A172 (cell line): Measurements from ENCODE around the gene CFAP53. TPM values are rescaled to one million over a fixed set of nuclear protein-coding genes. Genes with fewer than 3 reads are reported as not detected.
"Not testable (repeated sequence)": the region's sequence is repeated elsewhere in the genome, so short reads cannot be mapped to it uniquely, and the experiment has no call there.

Experiments
- DNase-seq: peaks from one replicate; pipeline ENCODE4 v3.0.0-alpha.2; 2015; ENCODE audit warnings: low spot score
- total RNA-seq: library from RNA; depleted of rRNA; stranded (reverse); fragments of >200 nt; shearing (Covaris generic); gene quantifications from 2 replicates; pipeline ENCODE4 v1.2.3, GENCODE V29; 2014

Gene CFAP53
- total RNA-seq, 1 experiment from 2014 or later, result 0.86 TPM

- no peak for DNase-seq
Observed at GRCh38 chr18:50272568-50272967, 6.3 kb upstream of the CFAP53 start.

DNA sequence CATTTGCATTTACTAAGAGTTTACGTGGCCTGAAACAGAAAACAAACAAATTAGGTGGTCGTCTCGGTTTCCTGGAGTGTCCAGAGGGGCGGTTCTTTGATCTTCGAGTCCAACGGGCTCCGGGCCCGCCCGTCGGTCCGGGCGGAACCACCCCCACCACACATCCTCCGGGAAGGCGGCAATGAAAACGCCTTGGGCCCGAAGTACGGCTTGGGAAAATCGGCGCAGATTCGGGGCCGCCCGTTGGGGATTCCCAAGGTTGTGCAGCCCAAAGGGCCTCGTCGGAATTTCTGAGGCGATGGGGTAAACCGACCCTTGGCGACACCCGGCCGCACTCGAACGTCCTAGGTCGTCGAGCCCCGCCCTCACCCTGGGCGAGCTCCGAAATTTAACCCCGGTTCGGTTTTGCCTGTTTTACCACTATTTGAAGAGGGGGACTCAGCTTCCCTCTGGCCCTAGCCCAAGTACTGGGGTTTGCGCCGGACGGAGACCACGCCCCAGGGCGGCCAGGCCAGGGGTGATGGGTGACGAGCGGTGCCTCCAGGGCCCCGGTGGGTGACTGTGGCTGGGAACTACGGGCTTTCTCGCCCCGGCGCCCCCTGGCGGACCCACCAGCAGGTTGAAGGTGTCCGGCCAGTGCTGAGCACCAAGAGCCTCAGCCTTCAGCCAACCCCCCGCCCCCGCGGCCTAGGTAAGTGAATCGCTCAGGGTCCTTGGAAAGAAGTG is 1.9 kb upstream of the CFAP53 start:
- DNase-seq, result no peak

- no peak for DNase-seq
Observed at GRCh38 chr18:50262977-50263376, 3.3 kb downstream of the CFAP53 start.

DNA sequence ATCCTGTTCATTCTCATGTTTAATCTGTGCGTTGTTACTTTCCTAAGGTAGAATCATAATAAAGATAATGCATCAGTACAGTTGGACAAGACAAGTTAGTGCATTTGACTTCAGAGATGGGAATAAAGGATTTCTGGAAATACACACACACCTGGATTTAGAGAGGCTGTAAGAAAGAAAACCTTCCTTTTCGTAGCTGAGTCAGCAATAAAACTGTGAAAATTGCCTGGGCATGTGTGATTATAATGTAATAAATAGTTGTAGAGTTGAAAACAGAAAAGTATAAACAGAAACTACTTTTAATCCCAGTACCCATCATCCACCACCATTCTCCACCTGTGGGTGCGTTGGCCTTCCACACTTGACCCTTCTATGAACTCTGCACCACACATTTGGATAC is 15.4 kb downstream of the CFAP53 start:
- no peak for DNase-seq

GRCh38 chr18:50249576-50249975 is 16.7 kb downstream of the CFAP53 start:
- no peak for DNase-seq

- no peak for DNase-seq
Observed at GRCh38 chr18:50247561-50247960, 18.7 kb downstream of the CFAP53 start.

DNA sequence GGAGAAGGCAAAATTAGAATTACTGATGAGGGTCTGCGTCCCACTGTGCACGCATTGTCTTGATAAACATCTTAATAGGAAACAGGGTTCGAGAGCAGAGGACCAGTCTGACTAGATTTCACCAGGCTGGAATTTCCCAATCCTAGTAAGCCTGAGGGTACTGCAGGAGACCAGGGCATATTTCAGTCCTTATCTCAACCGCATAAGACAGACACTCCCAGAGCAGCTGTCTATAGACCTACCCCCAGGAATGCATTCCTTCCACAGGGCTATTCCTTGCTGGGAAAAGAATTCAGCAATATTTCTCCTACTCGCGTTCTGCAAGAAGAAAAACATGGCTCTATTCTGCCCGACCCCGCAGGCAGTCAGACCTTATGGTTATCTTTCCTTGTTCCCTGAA is 24.5 kb downstream of the CFAP53 start:
- not testable (repeated sequence) for DNase-seq

GRCh38 chr18:50240080-50240563 is 26.2 kb downstream of the CFAP53 start:
- DNase-seq, result peak; percentile 39

GRCh38 chr18:50232419-50232818 is 33.9 kb downstream of the CFAP53 start:
- DNase-seq, result no peak

GRCh38 chr18:50231621-50232020 is 34.7 kb downstream of the CFAP53 start:
- DNase-seq, result no peak

DNA sequence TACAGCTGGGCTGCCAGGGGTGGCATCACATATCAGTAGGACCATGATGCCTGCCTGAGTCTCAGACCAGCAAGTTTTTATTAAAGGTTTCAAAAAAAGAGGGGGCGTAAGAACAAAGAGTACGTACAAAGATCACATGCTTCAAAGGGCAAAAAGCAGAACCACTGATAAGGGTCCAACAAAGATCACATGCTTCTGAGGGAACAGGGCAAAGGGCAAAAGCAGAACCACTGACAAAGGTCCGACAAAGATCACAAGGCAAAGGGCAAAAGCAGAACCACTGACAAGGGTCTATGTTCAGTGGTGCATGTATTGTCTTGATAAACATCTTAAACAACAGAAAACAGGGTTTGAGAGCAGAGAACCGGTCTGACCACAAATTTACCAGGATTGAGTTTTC is 46.0 kb downstream of the CFAP53 start:
- DNase-seq, result not testable (repeated sequence)

DNA sequence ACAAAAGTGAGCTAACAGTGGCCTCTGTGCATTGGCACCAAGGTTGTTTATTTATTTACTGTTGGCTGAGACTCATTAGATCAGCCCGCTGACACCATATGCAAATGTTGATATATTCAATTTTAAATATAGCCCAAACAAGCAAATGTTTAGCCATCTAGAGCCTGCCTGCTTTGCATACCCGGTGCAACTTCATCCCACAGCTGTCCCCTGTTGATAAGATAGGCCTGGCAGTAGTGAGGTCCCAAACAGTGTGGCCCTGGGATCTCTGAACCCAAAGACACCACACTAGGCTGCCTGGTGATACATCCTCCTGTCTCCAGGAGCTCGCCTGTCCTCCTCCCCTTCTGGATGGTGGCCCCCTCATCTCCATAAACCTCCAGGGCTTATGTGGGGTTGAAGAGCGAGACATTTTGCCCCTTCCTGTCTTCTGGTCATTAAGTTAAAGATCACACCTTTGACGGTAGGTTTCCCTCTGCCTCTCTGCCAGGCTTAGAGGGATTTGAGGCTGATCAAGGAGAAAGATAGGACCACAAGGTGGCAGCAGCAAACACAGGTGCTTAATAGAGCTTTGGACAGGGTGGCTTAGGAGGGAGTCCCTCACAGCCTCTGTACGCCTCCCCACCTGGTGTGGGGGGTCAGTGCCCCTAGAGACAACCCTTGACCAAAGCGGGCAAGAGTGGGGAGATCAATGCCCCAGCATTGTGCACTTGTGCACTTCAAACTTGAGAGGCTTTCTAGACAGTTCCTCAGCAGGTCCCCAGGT is 47.7 kb downstream of the CFAP53 start:
- DNase-seq, result no peak

- no peak for DNase-seq
Observed at GRCh38 chr18:50209311-50209710, 57.0 kb downstream of the CFAP53 start.

- DNase-seq, result no peak
Observed at GRCh38 chr18:50207722-50208121, 58.6 kb downstream of the CFAP53 start.

DNA sequence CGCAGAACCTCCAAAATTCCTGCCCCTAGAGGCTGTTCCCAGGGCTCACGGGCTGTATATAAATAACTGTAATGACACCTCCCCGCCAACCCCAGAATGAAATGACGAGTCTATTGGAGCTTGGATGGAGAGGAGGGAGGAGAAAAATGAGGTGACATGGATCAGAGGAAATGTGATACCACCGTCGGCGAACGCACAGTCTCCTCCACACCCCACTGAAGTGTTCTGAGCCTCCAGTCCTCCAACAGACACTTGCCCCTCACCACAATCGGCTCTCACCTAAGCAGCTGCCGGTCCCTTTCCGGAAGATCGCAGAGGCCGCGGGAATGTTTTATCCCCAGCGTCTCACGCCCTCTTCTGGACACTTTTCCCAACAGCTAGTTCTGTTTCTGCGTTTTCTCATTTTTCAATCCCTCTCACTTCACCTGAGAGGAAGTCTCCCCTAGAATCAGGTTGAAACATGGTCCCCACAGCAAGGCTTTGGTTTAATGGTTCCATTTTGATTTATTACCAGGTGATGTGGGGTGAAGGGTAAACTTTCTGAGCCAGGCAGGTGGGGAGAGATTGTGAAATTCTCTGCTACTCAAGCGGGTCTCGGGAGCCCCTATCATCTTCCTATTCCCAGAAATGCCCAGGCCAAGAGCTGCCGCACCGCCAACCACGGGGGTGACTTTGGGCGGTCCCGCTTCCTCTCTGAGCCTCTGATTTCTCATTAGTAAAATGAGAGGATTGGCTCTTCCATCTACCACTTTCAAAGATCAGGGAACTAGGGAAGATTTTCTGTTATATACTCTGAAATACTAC is 62.3 kb downstream of the CFAP53 start:
- peak; percentile 21 for DNase-seq

DNA sequence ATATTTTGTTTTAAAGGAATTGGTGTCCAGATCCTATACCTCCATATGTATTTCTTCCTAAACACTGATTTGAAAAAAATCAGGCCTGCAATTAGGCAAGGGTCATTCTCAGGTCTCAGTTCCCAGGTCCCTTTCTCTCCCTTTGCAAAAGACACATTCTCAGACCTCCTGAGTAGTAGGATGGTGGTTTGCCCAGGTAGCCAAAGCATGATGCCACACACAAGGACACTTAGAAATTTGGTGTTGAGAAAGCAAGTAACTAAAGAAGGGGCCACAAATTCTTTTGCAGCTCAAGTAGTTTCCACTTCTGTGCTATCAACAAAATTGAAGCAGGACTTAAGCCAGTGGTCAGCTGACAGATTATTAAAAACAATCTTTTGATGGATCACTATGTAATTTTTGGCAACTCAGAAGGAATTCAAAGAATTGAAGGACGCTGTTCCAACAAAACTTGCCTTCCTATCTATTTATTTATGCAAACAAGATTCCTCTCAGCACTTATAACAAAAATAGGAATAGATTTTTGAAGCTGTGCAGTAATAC is 64.7 kb downstream of the CFAP53 start:
- DNase-seq, result no peak

GRCh38 chr18:50199921-50200320 is 66.4 kb downstream of the CFAP53 start:
- DNase-seq, result no peak

DNA sequence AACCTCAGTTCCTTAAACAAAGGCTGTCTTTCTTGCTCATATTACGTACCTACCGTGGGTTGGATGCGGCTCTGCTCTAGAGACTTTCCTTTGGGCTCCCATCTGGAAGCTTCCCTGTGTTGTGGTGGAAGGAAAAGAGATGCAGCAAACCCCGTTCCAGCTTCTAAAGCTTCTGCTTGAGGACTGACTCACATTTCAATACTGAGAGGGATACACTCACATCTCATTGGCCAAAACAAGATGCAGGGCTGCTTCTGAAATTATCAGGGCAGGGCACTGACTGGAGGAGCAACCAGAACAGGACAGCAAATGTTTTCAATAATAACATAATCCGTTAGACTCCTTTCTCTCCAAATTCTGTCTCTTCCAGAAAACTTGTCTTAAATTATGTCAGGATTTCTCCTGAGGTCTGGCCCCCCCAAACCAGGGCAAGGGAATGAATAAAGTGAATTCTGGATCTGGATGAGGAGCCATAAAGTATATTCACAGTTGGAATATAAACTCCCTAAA is 66.9 kb downstream of the CFAP53 start:
- DNase-seq, result no peak

GRCh38 chr18:50196261-50196660 is 70.0 kb downstream of the CFAP53 start:
- DNase-seq, result no peak

- no peak for DNase-seq
Observed at GRCh38 chr18:50195689-50196088, 70.6 kb downstream of the CFAP53 start.

DNA sequence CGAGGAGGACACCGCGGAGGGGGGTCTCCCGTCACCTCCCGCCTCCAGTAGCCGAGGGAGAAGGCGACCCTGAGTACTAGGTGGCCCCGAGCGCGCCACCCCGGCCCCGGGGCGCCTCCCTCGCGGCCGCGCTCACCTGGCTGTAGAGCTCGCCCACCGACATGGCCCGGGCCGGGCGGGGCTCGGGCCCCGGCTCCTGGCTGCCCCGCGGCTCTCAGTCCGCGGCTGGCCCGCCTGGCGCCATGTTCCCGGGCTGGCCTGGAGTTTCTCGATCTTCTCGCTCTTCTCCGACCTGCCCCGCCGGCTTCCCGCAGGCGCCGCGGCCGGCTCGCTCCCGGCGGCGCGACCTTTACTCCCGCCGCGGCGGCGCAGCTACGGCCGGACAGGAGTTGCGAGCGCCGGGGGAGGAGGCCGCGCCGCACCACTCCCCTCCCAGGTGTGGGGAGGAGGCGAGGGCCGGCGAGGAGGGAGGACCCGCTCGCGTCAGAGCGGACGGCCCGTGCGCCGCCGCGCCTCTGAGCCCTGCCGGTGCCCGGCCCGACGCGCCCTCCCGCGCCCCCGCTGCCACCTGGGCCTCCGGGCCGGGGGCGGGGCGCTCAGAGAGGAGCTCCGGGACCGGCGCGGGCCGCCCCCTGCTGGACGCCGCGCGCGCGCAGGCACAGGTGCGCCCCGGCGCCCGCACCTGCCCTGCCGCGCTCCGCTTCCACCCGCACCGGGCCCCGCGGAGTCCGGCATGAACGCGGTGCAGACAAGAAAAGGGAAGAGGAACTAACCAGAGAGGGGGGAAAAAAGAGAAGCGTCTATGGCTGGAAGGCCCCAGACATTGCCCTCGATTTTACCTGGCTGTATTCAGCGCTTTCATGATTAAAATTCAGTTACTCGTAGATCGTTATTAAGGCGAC is 71.4 kb downstream of the CFAP53 start, which contains the start of gene MYO5B:
Gene MYO5B (minus strand): TSS at position 517 of the 902 bp plus-strand sequence. CDS start 354 bp downstream, at position 163.
- no peak for DNase-seq
